ENCODE data around the gene PARL. TPM values are rescaled to one million over a fixed set of nuclear protein-coding genes. Genes with fewer than 3 reads are reported as not detected.

Gene PARL
- total RNA-seq, 4 donors from 2014 or later: 7.4 to 69.9 (median 22.5) TPM

- Histone ChIP-seq H3K36me3 (no peaks in the 10 kb centered on the region), H3K27me3 (no peaks in the 10 kb centered on the region), H3K27ac (no peak overlapping the region), H3K4me1 (no peaks in the 10 kb centered on the region), H3K4me3 (no peak overlapping the region), H3K9me3 (no peaks in the 10 kb centered on the region)
- intact Hi-C loops (cut with DNase I; ENCODE audit: low total_unique reads): no loop called here
- TF ChIP-seq CTCF (IDR thresholded peaks at IDR 0.05) (no peak), POLR2A (IDR thresholded peaks at IDR 0.05) (no peak)
- DNase-seq: no peak
Measured at GRCh38 chr3:183782576-183783276, 102.0 kb downstream of the PARL start.

- Histone ChIP-seq H3K27me3 (no peaks in the 10 kb centered on the region), H3K4me3 (no peak overlapping the region), H3K36me3 (no peaks in the 10 kb centered on the region), H3K27ac (no peak overlapping the region), H3K9me3 (no peaks in the 10 kb centered on the region), H3K4me1 (no peaks in the 10 kb centered on the region)
- intact Hi-C loops (cut with DNase I; ENCODE audit: low total_unique reads): no loop called here
- no peak for TF ChIP-seq CTCF (IDR thresholded peaks at IDR 0.05)
- no peak for TF ChIP-seq POLR2A (IDR thresholded peaks at IDR 0.05)
- no peak for DNase-seq
Measured at GRCh38 chr3:183781246-183781645, 103.4 kb downstream of the PARL start.

GRCh38 chr3:183779896-183780465, 104.7 kb downstream of the PARL start:
- Histone ChIP-seq H3K36me3 (no peaks in the 10 kb centered on the region), H3K27me3 (no peaks in the 10 kb centered on the region), H3K4me3 (no peak overlapping the region), H3K27ac (no peak overlapping the region), H3K4me1 (no peaks in the 10 kb centered on the region), H3K9me3 (no peaks in the 10 kb centered on the region)
- intact Hi-C loops (cut with DNase I; ENCODE audit: low total_unique reads): no loop called here
- DNase-seq: no peak
- TF ChIP-seq CTCF (IDR thresholded peaks at IDR 0.05): no peak
- no peak for TF ChIP-seq POLR2A (IDR thresholded peaks at IDR 0.05)

MicroRNA genes within 50 kb of the gene (microRNA counts, 767-probe panel; counts per million panel counts)
- microRNA hsa-miR-4448: 0 counts per million in 2 donors

Small RNAs within 50 kb of the gene (microRNA-seq; reads per million reads assigned to microRNA genes)
- not detected for gene MIR4448 (ENCODE audit: borderline microRNAs expressed, borderline replicate concordance)

Small RNAs within 50 kb of the gene (small RNA-seq; reads per million reads assigned to genes)
- gene MIR4448: not detected

Other genes starting within 250 kb of the PARL start
- gene KLHL24, start 249.3 kb downstream of the PARL start, total RNA-seq: 100 to 1,000 TPM in 3 of 4 donors, 10 to 100 TPM in 1; 69.1 to 231 (median 146) TPM
- 10 to 100 TPM; 15.4 to 54.7 (median 40.6) TPM for gene YEATS2, start 187.1 kb downstream of the PARL start, total RNA-seq
- 1 to 10 TPM in 2 of 4 donors, not detected in 2; 1.0 to 1.9 TPM for gene MAP6D1, start 59.3 kb downstream of the PARL start, total RNA-seq
- 10 to 100 TPM; 15.9 to 46.0 (median 23.3) TPM for gene ABCC5, start 133.0 kb upstream of the PARL start, total RNA-seq
- not detected for gene HTR3D, start 146.9 kb upstream of the PARL start, total RNA-seq
- under 1 TPM in 1 of 4 donors, not detected in 3; 0.29 TPM for gene HTR3C, start 168.2 kb upstream of the PARL start, total RNA-seq
- gene HTR3E, start 212.2 kb upstream of the PARL start, total RNA-seq: not detected

Measured in uterus (tissue), 4 donors.